ENCODE data around the gene NEMP2. TPM values are rescaled to one million over a fixed set of nuclear protein-coding genes. Genes with fewer than 3 reads are reported as not detected.
"Not testable (repeated sequence)": the region's sequence is repeated elsewhere in the genome, so short reads cannot be mapped to it uniquely, and the experiment has no call there.

Gene NEMP2
- total RNA-seq, 1 donor from 2014 or later = 2.1 TPM

DNA sequence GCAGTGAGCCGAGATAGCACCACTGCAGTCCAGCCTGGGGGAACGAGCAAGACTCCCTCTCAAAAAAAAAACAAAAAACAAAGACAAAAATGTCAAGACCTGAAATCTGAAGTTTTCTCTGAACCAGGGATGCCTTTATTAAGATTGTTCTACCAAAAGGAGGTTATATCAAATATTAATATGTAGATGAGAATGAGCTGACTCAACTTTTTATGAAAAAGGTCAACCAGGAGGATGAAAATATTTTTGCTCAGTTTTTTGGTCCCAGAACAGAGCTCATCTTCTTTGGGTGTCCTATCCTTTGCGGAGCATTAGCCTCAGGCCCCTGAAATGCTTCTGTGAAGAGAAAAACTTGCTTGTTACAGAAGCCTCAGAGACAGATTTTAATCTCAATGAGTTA, 44.0 kb downstream of the NEMP2 start:
- DNase-seq (ENCODE audit: low read depth in 2 of 2) = no peak

DNA sequence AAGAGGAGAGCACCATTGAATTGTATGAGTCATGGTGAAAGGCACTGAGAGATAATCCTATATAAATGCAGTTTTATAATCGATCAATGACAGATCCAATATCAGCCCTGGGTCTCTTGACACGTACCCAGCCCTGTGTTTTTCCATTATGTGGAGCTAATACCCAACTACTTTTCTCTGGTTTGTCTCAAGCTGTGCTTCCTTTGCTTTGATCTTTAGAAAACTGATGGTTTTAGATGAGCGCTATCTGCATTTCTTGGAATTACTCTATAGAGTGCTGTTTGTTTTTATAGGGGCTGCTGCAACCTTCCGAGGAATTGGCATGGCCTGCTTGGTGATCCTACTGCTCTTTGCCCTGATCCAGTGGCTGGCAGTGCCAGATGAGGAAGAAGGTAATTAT, 45.0 kb downstream of the NEMP2 start:
- DNase-seq (ENCODE audit: low read depth in 2 of 2) = no peak

DNA sequence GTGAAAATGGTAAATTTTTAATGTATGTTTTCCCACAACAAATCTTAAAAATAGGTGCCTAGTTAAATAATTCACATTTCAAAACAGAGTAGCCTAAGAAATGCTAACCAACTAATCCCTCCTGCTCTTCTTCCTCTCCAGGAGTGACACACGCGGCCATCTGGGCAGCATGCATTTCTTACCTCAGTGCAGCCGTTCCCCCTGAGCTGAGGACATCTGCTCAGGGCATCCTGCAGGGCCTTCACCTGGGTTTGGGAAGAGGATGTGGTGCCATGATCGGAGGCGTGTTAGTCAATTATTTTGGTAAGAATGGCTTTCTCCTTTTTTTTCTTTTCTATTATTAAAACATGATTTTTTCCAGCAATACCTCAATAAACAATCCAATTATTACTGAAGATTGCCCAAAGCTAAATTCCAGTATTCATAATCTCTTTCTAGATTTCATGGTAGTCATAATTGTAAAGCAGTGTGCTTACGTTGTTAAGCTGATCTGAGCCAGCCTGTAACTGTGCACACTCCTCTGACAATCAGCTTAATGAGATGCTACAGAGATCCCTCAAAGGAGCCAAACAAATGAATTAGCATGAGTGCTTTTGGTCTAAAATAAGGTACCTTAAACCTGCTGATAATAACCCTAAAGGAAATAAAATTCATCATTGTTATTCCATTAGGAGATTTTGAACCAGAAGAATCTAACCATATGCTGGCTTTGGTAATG, 45.8 kb downstream of the NEMP2 start:
- no peak for DNase-seq (ENCODE audit: low read depth in 2 of 2)

DNA sequence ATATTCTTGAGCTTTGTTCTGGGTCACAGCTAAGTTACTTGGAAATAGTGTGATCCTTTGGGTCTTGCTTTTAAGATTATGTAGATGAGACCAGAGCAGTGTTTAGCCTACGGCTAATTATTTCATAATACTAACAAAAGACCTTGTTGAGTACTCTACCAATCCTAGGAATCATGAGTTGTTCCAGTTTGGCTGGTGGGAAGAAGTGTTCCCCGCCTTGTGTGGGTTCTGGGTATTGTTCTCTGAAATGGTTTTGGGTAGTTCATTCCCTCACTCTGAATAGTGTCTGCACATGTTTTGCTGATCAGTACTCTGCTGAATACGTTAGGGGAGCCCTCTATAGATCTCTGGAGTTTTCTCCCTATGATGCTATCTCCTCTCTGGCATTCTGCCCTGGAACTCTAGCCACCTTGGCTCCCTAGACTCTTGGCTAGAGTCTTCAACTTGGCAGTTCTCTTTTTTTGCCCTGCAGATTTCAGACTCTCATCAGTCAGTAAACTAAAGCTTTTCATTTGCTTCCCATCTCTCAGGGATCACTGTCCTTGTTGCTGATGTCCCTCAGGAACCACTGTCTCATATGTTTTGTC, 48.4 kb downstream of the NEMP2 start:
- DNase-seq (ENCODE audit: low read depth in 2 of 2) = no peak

DNA sequence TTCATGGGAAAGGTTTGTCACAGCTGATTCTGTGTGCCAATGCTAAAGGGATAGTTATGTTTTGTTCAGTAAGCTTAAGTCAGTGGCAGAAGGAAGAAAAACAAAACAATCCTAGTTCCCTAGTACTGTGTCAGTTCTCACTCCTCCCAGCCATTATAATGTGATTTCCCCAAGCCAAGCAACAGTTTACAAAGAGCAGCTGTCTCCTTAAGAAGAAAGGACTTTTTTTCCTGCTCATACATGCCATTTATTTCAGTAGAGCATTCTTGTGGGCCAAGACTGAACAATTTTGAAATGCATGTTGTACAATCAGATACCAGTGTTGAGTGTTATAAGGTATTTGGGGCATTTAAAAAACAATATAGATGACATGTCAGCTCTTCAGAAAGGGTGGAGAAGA, 52.1 kb downstream of the NEMP2 start:
- no peak for DNase-seq (ENCODE audit: low read depth in 2 of 2)

DNA sequence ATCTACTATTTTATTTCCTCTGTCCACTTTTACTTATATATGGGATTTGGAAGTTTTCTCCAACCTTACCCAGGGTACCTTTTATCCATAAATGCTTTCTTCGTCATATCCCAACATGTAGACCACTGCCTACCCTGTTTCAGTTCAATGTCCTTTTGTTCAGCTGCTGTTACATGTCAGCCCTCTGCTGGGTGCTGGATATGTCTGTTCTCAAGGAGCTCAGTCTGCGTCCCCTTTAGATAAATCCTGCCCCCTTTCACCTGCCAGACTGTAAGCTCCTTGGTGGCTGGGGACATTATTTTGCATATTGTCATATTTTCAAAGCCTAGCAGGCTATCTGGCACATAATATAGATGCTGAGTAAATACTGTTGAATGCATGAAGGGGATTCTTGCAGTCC, 53.2 kb downstream of the NEMP2 start:
- DNase-seq (ENCODE audit: low read depth in 2 of 2) = no peak

DNA sequence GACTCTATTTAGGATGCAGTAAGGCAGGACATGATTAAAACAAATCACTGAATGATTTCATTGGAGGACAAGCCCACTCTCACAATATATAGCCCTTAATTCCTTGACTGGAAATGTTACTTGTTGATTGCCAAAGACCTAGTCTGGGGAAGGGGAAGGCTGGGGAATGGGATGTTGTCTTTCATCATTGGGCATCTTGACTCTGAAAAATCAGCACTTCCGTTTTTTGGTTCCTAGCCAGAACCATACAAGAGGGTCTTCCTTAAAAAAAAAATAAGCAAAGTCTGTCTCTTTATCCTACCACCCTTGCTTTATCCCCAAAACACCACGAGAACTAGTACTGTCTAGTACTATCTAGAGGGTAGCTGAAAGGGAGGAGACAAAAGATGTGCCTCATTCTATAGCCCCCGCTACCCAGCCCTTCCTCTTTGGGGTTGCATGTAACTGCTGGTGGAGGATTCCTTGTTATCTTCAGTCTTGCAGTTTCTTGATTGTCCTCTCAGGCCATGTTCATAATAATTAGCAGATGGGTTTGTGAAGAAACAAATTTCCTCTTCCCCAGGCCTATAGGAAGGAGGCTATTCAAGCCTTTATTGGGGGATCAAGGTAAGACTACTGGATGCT, 55.8 kb downstream of the NEMP2 start:
- no peak for DNase-seq (ENCODE audit: low read depth in 2 of 2)

DNA sequence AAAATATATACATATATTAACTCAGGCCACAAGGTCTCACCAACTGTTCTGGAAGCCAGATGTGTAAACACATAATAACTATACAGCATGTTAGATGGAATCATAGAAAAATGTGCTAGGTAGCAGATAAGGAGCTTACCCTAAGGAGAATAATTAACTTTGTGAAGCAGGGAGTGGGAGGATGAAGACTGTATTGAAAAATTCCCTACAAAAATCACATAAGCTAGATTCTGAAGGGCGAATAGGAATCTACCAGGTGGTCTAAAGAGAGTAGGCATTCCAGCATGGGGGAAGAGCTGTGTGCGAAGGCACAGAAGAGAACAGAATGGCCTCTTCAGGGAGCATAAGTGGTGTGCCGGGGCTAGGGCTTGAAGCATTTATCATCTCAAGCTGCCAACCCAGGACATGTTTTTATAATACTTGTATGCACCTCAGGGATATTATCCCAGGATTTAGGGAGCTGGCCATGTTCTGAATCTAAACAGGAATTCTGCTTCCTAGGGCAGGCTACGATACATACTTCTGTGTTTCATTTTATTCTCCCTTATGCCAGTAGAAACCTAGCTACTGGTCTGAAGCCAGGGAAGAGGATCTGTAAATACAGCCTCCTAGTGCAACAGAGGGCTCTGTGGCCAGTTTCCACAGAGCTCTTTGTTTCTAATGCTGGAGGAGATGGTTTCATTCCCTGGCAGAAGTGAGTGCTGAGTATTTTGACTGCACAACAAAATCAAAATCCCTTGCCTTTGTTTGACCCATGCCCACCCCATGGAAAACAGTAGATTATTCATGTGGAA, 56.7 kb downstream of the NEMP2 start:
- DNase-seq (ENCODE audit: low read depth in 2 of 2) = no peak

DNA sequence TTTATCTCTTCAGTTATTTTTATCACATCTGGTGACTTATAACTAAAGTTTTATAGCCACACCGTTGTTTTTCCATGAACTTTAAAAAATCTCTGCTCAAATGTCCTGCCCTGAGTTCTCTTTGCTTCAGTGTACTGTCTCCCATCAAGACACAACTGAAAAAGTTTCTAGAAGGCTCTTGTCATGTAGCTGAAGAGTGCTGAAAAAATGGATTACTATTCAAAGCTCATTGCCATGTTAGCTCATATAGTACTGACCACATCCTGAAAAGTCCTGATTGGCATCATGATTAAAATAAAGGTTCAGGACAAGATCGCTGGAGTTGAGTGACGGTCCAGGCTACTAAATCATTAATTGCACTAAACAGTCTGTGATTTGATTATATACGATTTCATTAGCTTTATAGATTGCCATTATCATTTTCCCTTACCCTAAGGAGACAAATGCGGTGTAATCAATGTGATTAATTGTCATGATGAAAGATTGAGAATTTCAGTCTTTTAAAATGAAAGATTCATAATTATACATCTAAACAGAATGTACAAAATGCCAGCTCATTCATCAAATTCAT, 64.2 kb downstream of the NEMP2 start:
- peak in 1 of 2 donors; percentile 37 for DNase-seq (ENCODE audit: low read depth in 2 of 2)

DNA sequence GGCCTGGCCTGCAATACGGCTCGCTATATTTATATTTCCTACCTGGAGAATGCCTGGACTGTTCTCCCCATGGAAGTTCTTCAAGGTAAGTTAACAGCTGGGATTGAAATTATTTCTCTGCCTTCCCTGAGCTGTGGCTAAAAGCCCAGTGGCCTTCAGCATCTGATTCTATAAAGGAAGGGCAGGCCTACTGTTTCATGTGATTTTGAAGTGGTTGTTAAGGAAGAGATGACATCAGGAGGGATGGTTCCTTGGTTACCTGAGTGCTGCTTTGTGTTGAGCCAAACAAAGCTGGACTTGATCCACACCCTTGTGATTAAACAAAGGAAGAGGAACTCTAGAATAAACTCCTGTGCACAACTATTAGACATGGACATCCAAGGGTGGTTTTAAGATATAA, 64.8 kb downstream of the NEMP2 start:
- DNase-seq (ENCODE audit: low read depth in 2 of 2) = peak; percentile 98

DNA sequence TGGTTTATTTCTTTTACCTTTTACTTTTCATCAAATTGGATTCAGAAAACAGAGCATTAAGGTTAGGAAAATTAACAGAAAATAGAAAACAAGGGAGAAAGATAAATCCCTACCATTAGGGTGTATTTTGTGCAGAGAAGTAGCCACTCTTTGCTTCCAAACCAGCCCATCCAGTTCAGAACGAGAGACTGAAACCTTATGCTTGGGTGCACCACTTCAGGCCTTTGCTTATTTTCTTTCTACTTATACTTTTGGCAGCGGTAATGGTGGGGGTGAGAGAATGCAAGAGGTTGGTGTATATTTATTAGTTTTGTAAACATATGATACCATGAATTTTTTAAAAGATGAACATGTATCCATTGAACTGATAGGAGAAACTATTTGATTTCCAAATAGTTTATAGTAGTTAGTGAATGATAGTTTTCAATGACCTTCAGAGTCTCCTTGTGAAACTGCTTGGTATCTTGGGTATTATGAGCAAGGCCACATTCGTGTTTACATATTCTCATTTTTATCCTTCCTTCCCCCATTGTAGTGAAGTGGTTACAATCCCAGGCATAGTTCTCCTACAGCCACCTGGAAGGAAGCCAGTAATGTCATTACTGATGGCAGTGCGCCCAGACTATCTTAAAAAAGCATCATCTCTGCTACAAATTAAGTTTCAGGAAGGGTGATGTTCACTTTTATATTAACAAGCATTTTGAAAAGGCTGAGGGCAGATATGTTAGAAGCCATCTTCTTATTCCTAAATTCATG, 65.5 kb downstream of the NEMP2 start:
- peak; percentile 90 to 97 for DNase-seq (ENCODE audit: low read depth in 2 of 2)

DNA sequence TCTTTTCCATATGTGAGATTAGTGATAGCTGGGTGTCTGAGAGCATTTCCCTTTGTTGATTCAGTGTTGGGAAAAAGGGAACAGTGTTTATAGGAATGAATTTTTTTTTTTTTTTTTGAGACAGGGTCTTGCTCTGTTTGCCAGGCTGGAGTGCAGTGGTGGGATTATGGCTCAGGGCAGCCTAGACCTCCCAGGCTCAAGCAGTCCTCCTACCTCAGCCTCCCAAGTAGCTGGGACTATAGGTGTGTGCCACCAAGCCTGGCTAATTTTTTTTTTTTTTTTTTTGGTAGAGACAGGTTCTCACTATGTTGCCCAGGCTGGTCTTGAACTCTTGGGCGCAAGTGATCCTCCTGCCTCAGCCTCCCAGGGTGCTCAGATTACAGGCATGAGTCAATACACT, 66.2 kb downstream of the NEMP2 start:
- not testable (repeated sequence) for DNase-seq (ENCODE audit: low read depth in 2 of 2)

DNA sequence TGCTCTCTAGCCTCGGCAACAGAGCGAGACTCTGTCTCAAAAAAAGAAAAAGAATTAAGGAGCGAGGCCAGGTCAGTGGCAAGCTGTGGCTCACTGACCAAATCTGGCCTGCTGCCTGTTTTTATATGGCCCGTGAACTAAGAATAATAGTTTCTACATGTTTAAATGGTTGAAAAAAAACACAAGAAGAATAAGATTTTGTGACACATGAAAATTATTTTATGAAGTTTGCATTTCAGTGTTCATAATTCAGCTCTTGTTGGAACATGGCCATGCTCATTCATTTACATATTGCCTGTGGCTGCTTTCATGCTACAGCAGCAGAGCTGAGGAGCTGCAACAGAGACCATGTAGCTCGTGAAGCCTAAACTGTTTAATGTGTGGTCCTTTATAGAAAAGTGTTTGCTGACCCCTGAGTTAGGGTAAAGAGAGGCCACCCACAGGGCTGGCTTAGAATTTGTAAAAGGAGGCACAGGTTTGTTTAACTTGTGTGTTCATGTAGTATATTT, 66.9 kb downstream of the NEMP2 start:
- no peak for DNase-seq (ENCODE audit: low read depth in 2 of 2)

DNA sequence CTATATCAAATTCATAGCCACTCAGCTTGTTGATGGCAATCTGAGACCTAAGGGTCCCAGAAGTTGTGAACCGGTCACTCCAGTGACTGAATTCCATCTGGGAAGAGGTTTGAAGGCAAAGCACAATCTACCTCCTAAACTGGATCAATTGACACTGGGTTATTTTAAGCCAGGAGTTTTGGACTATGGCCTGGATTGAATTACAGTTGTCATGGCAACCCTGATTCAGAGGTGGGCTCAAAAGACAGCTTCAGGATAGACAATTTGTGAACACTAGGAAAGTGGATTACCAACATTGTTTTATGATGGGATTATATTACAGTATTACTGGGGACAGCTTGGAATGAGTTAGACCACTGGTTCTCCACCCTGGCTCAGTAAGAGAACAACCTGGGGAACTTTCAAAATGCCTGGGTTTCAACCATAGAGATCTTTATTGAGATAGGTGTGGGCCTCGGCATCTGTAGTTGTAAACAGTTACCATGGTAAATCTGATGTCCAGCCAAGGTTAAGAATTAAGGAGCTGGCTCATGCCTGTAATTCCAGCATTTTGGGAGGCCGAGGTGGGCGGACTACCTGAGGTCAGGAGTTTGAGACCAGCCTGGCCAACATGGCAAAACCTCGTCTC, 67.6 kb downstream of the NEMP2 start:
- no peak for DNase-seq (ENCODE audit: low read depth in 2 of 2)

DNA sequence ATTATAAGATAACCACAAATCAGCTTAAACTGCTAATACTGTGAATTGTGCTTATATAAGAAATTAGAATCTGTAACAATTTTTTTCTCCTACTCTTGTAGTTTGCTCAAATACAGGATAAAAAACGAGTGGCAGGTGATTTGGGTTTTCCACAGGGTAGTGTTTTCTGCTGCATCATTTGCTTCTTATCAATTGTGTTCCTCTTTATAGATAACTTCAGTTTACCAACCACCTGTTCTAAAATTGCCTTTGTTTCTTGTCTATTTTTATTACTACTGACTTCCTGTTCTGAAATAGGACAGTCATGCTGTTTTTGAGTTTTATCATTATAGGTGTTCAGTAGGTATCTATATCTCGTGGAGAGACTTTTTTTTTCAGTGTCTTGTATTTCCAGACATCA, 69.5 kb downstream of the NEMP2 start:
- DNase-seq (ENCODE audit: low read depth in 2 of 2) = no peak

DNA sequence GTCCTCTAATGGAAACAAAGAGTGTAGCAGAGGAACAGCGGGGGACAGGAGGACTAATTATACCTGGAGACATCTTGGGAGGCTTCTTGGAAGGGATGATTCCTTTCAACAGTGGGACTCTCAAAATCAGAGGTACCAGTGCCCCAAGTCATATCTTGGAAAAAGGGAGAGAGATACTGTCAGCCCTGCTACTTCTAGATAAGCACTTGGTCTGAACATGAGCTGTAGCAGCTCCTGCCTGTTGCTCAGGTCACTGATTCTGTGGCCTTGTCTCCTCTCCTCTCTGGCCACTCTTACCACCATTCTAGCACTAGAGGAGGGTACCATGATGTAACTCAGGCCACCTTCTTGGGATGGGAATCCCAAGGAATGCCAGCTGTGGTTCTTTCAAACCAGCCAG, 71.9 kb downstream of the NEMP2 start:
- no peak for DNase-seq (ENCODE audit: low read depth in 2 of 2)

DNA sequence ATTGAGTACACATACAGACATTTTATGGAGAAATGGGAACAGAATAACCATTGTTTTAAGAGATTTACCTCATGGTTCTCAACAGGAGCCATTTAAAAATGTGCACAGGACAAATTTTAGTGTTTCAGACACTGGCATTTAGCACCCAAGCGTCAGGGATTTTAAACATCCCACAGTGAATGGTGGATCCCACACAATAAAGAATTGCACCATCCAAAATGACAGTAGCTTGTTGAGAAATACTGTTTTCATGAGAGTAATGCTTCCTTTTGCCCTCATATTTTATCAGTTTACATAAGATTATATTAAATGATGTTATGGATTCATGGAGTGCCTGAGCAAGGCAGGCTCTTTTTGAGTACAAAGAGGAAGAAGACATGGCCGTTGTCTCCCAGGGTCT, 72.3 kb downstream of the NEMP2 start:
- DNase-seq (ENCODE audit: low read depth in 2 of 2) = no peak

DNA sequence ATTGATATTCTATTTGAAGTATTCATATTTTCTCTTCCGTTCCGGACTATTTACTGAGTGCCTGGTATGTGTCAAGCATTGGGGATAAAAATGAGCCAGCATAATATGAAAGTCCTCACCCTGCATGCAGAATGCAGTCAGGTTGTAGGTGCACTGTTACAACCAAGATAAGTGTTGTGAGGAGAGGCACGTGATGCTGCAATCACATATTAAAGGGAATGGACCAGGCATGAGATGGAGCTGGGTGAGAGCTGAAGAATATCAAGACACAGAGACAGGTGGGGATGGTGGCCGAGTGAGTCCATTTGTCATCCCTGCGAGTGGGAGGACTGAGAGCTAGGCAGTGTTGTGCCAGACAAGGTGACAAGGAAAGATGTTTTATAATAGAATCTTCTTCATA, 74.0 kb downstream of the NEMP2 start:
- no peak for DNase-seq (ENCODE audit: low read depth in 2 of 2)

DNA sequence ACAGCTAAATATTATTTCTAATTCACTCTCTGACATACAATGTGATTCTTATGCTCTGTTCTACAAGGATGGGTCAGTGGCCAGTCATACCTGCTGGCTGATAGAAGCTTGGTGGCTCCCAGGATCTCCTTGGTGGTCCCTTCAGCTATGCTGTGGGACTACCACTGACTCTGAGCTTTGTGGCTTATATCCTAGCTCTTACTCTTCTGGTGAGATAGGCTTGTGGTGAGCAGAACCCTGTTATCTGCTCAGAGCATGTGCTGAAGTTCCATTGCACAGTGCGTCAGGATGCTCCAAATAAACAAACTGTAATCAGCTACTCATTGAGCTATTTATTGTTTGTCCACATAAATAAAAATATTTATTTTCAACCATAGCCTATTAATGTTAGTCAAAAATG, 74.6 kb downstream of the NEMP2 start:
- no peak for DNase-seq (ENCODE audit: low read depth in 2 of 2)

DNA sequence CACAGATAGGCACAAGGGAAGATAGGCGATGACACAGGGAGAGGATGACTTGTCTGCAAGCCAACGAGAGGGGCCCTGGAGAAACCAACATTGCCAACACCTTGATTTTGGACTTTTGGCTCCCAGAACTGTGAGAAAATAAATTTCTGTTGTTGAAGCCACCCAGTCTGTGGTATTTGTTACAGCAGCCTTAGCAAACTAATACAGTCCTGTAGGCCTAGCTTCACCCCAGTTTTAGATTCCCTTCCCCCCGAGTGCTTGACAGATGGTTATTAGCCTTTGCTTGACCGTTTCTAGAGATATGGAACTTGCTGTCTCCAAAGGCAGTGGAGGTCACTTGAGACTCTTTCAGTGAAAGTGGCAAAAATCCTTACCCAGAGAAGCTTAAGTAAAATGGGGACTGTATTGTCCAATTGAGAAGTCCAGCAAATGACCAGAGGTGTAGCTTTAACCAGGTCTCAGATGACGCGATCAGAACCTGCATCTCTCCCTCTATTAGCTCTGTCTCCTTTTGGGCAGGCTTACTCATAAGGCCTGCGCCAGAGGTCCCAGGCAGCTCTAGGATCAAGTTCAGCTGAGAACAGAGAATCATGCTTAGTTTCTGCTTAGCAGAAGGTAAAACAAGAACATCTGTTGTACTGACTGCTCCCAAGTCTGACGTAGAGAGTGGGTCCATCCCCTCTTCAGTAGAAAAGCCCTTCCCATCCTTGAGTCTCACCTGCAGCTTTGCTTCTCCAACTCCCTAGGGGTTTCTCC, 76.0 kb downstream of the NEMP2 start:
- no peak for DNase-seq (ENCODE audit: low read depth in 2 of 2)

All from dermis microvascular lymphatic vessel endothelial cell (primary cell).